GM15510 (cell line): ENCODE results near the gene LMBR1.

Experiments used
- POLR2A ChIP-seq: IDR thresholded peaks from 3 replicates; pipeline ENCODE4 v1.6.1; 2011; ENCODE audit warnings: borderline replicate concordance; ENCODE audit not compliant: insufficient read length; ENCODE audit errors: extremely low read depth

Gene LMBR1

DNA sequence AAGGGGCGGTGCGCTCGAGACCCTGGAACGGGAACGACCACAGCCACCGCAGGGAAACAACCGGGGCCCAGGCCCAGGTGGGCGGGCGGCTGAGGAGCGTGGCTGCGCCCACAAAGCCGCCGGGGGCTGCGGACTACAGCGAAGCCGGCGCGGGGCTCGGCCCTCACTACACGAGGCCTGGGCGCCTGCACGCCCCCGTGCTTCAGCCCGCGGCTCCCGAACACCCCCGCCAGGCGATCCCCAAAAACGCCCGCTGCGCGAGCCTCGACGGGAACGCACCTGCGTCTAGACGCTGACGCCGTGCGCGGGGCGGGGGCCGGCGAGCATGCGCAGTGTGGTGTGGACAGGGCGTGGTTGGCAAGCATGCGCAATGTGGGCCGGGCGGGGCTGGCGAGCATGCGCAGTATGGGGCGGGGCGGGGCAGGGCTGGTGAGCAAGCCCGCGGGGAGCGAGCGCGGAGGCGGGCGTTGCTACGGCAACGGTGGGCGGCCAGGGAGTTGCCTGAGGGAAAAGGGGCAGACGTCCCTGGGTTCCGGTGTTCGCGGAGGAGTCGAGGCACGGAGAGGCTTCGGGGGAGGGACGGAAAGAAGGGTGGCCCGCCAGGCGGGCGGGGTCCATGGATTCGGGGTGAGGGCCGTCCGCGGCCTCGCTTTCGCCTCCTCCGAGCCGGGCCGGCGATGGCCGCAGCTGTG is 252.6 kb downstream of the LMBR1 start, which contains the start of gene RNF32:
RNF32 (plus strand) TSS at position 518 of the 692 bp plus-strand sequence. CDS start 3,104 bp downstream, outside the sequence.
- peak; percentile 83 for TF ChIP-seq POLR2A

DNA sequence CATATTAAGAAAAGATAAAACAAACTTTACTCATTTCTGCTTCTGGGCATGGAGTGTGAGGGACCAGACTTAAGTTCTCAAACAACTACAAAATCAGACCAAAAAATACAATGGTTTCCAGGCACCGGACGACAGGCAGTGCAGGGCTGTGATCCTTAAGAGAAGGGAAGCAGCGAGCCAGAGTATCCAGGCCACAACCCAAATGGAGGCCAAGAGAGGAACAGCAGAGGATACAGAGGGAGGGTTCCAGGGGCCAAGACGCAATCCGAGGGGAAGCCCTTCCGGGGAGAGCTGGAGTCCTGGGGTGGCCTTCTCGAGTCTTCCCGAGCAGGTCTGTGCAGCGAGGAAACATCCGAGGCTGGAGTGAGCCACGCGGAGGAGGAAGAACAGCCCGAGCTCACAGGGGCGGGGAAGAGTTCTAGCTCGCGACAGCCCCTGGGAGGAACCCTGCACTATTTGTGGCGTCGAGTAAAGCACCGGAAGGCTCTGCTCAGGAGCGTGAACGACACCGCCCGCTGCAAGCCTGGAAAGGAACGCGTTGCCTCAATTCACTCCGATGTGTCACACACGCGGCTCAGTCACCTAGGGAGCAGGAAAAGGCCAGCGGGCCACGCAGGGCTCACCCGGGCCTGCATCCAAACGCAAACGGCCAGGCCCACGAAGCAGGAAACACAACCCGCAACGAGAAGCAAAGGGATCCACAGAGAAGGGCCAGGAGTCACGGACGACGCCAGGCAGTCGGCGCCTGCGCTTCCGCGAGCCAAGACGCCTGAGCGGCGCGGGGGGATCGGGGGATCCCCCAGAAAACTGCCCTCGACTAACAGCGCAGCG is 253.3 kb downstream of the LMBR1 start:
- no peak for TF ChIP-seq POLR2A

DNA sequence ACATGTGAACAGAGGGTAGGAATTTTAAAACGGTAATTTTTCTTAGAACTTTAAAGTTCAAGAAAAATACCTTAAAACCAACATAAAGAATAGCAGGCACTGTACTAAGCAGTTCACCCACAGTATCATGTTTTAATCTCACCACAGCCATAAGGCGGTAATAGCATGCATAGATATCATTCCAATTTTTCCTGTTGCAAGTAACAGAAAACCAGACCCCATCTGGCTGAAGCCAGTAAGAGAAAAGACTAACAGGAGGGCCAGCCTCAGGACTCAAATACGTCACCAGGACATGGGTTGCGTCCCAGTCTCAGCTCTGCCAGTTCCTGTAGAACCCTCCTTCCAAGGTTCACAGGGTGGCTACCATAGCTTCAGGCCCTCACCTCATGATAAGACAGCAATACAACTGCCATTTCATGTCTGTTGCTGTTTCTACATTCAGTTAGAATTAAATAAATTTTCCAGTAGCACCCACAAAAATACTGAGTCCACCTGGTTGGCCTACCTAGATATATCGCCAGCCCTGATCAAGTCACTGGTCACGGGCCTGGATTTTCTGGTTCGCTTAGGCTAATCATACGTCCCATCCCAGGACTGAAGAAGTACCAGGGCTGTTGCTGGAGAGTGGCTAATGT is 254.4 kb downstream of the LMBR1 start:
- TF ChIP-seq POLR2A, result no peak

DNA sequence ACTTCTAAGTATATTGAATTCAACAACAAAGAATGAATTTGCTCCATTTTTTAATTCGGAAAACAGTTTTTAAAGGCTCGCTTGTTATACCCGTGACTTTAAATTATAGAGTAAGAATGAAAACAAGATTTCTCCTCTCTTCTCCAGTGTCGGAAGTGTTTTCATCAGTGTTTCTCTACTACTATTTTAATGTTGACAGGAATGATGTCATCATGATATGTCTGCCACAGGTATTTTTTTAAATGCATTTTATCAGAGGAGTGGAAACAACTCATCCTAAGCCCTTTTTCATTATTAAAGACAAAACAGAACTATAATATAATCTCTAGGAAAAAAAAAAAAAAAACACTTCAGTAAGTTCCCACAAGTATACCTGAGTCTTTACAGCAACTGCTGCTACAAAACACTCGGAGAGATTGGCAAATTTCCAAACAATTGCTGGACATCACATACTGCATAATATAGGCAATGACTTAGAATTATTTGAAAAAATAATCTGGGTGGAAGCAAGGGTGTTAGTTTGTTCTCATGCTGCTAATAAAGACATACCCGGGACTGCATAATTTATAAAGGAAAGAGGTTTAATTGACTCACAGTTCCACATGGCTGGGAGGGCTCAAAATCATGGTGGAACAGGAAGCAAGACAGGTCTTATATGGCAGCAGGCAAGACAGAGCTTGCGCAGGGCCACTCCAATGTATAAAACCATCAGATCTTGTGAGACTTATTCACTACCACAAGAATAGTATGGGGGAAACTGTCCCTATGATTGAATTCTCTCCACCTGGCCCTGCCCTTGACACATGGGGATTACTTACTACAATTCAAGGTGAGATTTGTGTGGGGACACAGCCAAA is 257.2 kb downstream of the LMBR1 start:
- TF ChIP-seq POLR2A, result no peak

DNA sequence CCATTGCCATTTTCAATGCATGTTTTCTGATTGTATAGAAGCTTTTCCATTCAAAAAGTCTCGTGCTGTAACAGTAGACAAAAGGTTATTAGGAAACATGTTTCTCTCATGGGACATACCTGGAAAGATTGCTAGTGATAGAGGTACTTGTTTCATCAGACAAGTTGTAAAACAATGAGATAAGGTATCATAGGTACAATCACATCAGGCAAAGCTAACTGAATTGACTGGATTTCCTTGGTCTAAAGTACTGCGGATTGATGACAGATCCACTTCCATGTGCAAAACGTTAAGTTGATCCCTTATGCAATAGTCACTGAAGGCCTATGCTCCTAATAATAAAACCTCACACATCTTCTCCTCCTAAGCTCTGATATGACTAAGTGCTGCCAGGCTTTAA is 258.9 kb downstream of the LMBR1 start:
- TF ChIP-seq POLR2A, result no peak

DNA sequence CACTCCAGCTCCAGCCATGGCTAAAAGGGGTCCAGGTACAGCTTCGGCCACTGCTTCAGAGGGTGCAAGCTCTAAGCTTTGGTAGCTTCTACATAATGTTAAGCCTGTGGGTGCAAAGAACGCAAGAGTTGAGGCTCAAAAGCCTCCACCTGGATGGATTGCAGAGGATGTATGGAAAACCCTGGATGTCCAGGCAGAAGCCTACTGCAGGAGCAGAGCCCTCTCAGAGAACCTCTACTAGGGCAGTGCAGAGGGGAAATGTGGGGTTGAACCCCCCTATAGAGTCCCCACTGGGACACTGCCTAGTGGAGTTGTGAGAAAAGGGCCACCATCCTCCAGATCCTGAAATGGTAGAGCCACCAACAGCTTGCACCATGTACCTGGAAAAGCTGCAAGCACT is 263.1 kb downstream of the LMBR1 start:
- TF ChIP-seq POLR2A, result no peak

DNA sequence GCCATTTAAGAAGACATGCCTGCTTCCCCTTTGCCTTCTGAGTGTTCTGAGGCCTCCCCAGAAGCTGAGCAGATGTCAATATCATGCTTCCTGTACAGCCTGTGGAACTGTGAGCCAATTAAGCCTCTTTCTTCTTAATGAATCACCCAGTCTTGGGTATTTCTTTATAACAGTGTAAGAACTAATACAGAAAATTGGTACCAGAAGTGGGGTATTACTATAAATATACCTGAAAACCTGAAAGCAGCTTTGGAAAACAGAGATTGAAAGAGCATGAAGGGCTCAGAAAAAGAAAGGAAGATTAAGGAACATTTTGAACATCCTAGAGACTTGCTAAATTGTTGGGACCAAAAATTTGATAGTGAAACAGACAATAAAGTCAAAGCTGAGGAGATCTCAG is 264.4 kb downstream of the LMBR1 start:
- TF ChIP-seq POLR2A, result no peak
